ENCODE results near the gene PTPRG. TPM values are rescaled to one million over a fixed set of nuclear protein-coding genes. Genes with fewer than 3 reads are reported as not detected.

Gene PTPRG
- total and polyA plus RNA-seq, 2 donors (not counting 3 experiments of a cell fraction or from before 2014, with no cell fraction given): 8.9 to 39.1 TPM

DNA sequence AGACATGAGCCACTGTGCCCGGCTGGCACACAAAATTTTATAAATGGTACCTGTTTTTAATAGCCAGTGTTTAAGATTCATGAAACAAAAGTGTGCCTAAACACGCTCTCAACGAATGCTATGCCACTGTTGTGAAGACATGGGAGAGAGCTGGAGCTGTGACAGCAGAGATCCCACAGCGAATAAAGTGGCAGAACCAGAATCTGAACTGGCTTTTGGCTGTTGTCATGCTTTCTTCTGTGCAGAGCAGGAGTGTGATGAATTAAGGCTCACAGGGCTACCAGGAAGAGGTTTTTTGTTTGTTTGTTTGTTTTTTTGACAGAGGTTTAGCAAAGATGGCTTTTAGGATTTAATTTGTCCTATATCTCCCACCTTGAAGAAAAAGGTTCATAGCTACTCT lies 14.5 kb downstream of the PTPRG start:
- no peak for DNase-seq (ENCODE audit: low read depth, low spot score)
- Histone ChIP-seq H3K9me3 (replicated peaks; ENCODE audit: control insufficient read depth, insufficient read depth, low read length) (no peaks in the 10 kb centered on the region), H3K27me3 (ENCODE audit: control insufficient read depth in 2 of 2, insufficient read depth in 2 of 2, low read length in 2 of 2) (no peaks in the 10 kb centered on the region), H2AFZ (ENCODE audit: low read depth, low read length) (no peak overlapping the region), H3K9ac (replicated peaks; ENCODE audit: extremely low read depth, insufficient read depth, low read length) (no peak overlapping the region), H3K4me3 (replicated peaks in 1 of 3; ENCODE audit: insufficient read depth in 1 of 3, low read depth in 1 of 3, low read length in 3 of 3) (no peak overlapping the region), H3K9me1 (replicated peaks; ENCODE audit: control insufficient read depth, extremely low read depth, insufficient read depth, low read length) (no peaks in the 10 kb centered on the region), H3K4me1 (ENCODE audit: control insufficient read depth, extremely low read depth, insufficient read depth, low read length) (peaks cover 3% of the 10 kb centered on the region), H3K4me2 (ENCODE audit: insufficient read depth, low read length) (no peak overlapping the region), H3K36me3 (ENCODE audit: control insufficient read depth in 2 of 2, extremely low read depth in 1 of 2, insufficient read depth in 2 of 2, low read length in 2 of 2) (no peaks in the 10 kb centered on the region), H3K79me2 (ENCODE audit: control insufficient read depth, insufficient read depth, low read length) (peaks cover 12% of the 10 kb centered on the region), H3K27ac (ENCODE audit: insufficient read depth, low read depth, low read length) (no peak overlapping the region), H4K20me1 (replicated peaks; ENCODE audit: control insufficient read depth, extremely low read depth, insufficient read depth, low read length) (no peaks in the 10 kb centered on the region)
- TF ChIP-seq, protein P1, sequence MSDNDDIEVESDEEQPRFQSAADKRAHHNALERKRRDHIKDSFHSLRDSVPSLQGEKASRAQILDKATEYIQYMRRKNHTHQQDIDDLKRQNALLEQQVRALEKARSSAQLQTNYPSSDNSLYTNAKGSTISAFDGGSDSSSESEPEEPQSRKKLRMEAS (IDR thresholded peaks at IDR 0.05; ENCODE audit: insufficient read depth, insufficient read length): no peak
- no peak for TF ChIP-seq EZH2 (IDR thresholded peaks at IDR 0.05; ENCODE audit: borderline replicate concordance, low read depth, low read length, severe bottlenecking)
- no peak for TF ChIP-seq POLR2A (IDR thresholded peaks at IDR 0.05; ENCODE audit: low read depth, low read length)
- TF ChIP-seq MYC (IDR thresholded peaks at IDR 0.05; ENCODE audit: low read depth, low read length): no peak
- BruUV-seq (replicated peaks): no TSS peak
- FAIRE-seq: no peak
- intact Hi-C loops (cut with micrococcal nuclease): no loop called here
- ChIA-PET POLR2A (no interaction called here), CTCF (interaction anchor here (1.5 to 3.8 kb wide), 2 partner anchors 11 to 556 kb away, joined by 3 to 20 read pairs; no protein-coding TSS in a partner anchor)
- dilution Hi-C loops (cut with MboI; ENCODE audit: extremely low pct_ligation_motif_present, low sequenced_read_pairs): no loop called here

DNA sequence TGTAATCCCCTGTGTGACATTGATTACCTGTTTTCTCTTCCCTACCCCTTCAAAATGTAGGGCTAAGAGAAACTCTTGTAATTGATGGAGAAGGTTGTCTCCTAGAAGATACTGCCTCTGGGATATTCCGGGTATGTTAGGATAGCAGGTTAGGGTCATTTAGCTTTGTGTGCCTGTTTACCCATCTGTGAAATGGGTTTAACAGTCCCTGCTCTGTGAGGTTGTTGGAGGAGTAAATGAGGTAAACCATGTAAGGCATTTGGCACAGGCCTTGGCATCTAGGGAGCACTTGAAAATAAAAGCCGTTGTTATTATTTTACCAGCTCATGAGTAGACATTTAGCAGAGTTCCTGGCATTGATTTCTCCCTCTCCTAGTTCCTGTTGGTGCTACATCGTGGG lies 16.4 kb downstream of the PTPRG start:
- ChIA-PET CTCF (interaction anchor here (1.2 to 3.8 kb wide), 3 partner anchors 13 to 611 kb away, joined by 4 to 20 read pairs (median 5); no protein-coding TSS in a partner anchor), POLR2A (no interaction called here)
- Histone ChIP-seq H3K4me1 (ENCODE audit: control insufficient read depth, extremely low read depth, insufficient read depth, low read length) (peaks cover 3% of the 10 kb centered on the region), H3K4me3 (replicated peaks in 1 of 3; ENCODE audit: insufficient read depth in 1 of 3, low read depth in 1 of 3, low read length in 3 of 3) (no peak overlapping the region), H4K20me1 (replicated peaks; ENCODE audit: control insufficient read depth, extremely low read depth, insufficient read depth, low read length) (no peaks in the 10 kb centered on the region), H3K27ac (ENCODE audit: insufficient read depth, low read depth, low read length) (no peak overlapping the region), H3K36me3 (ENCODE audit: control insufficient read depth in 2 of 2, extremely low read depth in 1 of 2, insufficient read depth in 2 of 2, low read length in 2 of 2) (no peaks in the 10 kb centered on the region), H3K9ac (replicated peaks; ENCODE audit: extremely low read depth, insufficient read depth, low read length) (no peak overlapping the region), H3K79me2 (ENCODE audit: control insufficient read depth, insufficient read depth, low read length) (peaks cover 10% of the 10 kb centered on the region), H3K9me1 (replicated peaks; ENCODE audit: control insufficient read depth, extremely low read depth, insufficient read depth, low read length) (no peaks in the 10 kb centered on the region), H3K4me2 (ENCODE audit: insufficient read depth, low read length) (no peak overlapping the region), H3K27me3 (ENCODE audit: control insufficient read depth in 2 of 2, insufficient read depth in 2 of 2, low read length in 2 of 2) (no peaks in the 10 kb centered on the region), H3K9me3 (replicated peaks; ENCODE audit: control insufficient read depth, insufficient read depth, low read length) (no peaks in the 10 kb centered on the region), H2AFZ (ENCODE audit: low read depth, low read length) (no peak overlapping the region)
- no TSS peak for BruUV-seq (replicated peaks)
- dilution Hi-C loops (cut with MboI; ENCODE audit: extremely low pct_ligation_motif_present, low sequenced_read_pairs): no loop called here
- no peak for DNase-seq (ENCODE audit: low read depth, low spot score)
- TF ChIP-seq, protein P1 (IDR thresholded peaks at IDR 0.05; ENCODE audit: insufficient read depth, insufficient read length): no peak
- no peak for TF ChIP-seq EZH2 (IDR thresholded peaks at IDR 0.05; ENCODE audit: borderline replicate concordance, low read depth, low read length, severe bottlenecking)
- intact Hi-C loops (cut with micrococcal nuclease): no loop called here
- FAIRE-seq: no peak
